ENCODE results near the gene HNRNPA2B1.
A peak's percentile ranks its signal among the peaks of the same experiment; 100 is the strongest.

Gene HNRNPA2B1

GRCh38 chr7:26156451-26157420 lies 43.8 kb downstream of the HNRNPA2B1 start:
- Histone ChIP-seq H4K20me1 (ENCODE audit: insufficient read depth, low read length) (peaks cover 11% of the 10 kb centered on the region; the same call in 1 of the 2 replicates), H3K27ac (ENCODE audit: low read length) (peak overlapping the region; percentile 99), H3K36me3 (replicated peaks; ENCODE audit: low read depth, low read length) (peaks cover 11% of the 10 kb centered on the region), H3K4me3 (ENCODE audit: low read length) (peak overlapping the region; percentile 68), H3K4me1 (ENCODE audit: low read length) (peaks cover 57% of the 10 kb centered on the region), H3K27me3 (ENCODE audit: low read depth, low read length) (no peaks in the 10 kb centered on the region), H3K9me3 (ENCODE audit: insufficient read depth, low read length) (no peaks in the 10 kb centered on the region), H3K9ac (ENCODE audit: low read length) (peak overlapping the region; percentile 77; the same call in 1 of the 2 replicates), H3K79me2 (ENCODE audit: low read length) (peaks cover 97% of the 10 kb centered on the region), H3K4me2 (ENCODE audit: low read length) (peak overlapping the region; percentile 93), H2AFZ (ENCODE audit: low read depth, low read length) (no peak overlapping the region)
- TF ChIP-seq CTCF (IDR thresholded peaks at IDR 0.05; ENCODE audit: low read depth, low read length), result no peak
- no peak for TF ChIP-seq EZH2phosphoT487 (IDR thresholded peaks at IDR 0.05; ENCODE audit: low read depth)

GRCh38 chr7:26155531-26156375 lies 44.8 kb downstream of the HNRNPA2B1 start:
- H3K27ac ChIP-seq (ENCODE audit: low read length), result peak overlapping the region; percentile 99
- H2AFZ ChIP-seq (ENCODE audit: low read depth, low read length), result no peak overlapping the region
- peak overlapping the region; percentile 93 for H3K4me2 ChIP-seq (ENCODE audit: low read length)
- H3K79me2 ChIP-seq (ENCODE audit: low read length), result peaks cover 87% of the 10 kb centered on the region
- H4K20me1 ChIP-seq (ENCODE audit: insufficient read depth, low read length), result peaks cover 9% of the 10 kb centered on the region; the same call in 1 of the 2 replicates
- H3K9me3 ChIP-seq (ENCODE audit: insufficient read depth, low read length), result no peaks in the 10 kb centered on the region
- peaks cover 63% of the 10 kb centered on the region for H3K4me1 ChIP-seq (ENCODE audit: low read length)
- no peak for TF ChIP-seq CTCF (IDR thresholded peaks at IDR 0.05; ENCODE audit: low read depth, low read length)
- no peak for TF ChIP-seq EZH2phosphoT487 (IDR thresholded peaks at IDR 0.05; ENCODE audit: low read depth)
- H3K27me3 ChIP-seq (ENCODE audit: low read depth, low read length), result no peaks in the 10 kb centered on the region
- peaks cover 8% of the 10 kb centered on the region for H3K36me3 ChIP-seq (replicated peaks; ENCODE audit: low read depth, low read length)
- H3K4me3 ChIP-seq (ENCODE audit: low read length), result peak overlapping the region; percentile 68
- peak overlapping the region; percentile 54; the same call in 1 of the 2 replicates for H3K9ac ChIP-seq (ENCODE audit: low read length)

- H3K4me3 ChIP-seq (ENCODE audit: low read length), result peak overlapping the region; percentile 81
- H3K9ac ChIP-seq (ENCODE audit: low read length), result peak overlapping the region; percentile 70
- peak overlapping the region; percentile 99 for H3K27ac ChIP-seq (ENCODE audit: low read length)
- 0 out of 2 replicates have a peak, but pooled peaks cover 5% of the 10 kb centered on the region for H4K20me1 ChIP-seq (ENCODE audit: insufficient read depth, low read length)
- no peaks in the 10 kb centered on the region for H3K27me3 ChIP-seq (ENCODE audit: low read depth, low read length)
- peaks cover 70% of the 10 kb centered on the region for H3K79me2 ChIP-seq (ENCODE audit: low read length)
- H3K4me2 ChIP-seq (ENCODE audit: low read length), result peak overlapping the region; percentile 93
- H3K9me3 ChIP-seq (ENCODE audit: insufficient read depth, low read length), result no peaks in the 10 kb centered on the region
- H2AFZ ChIP-seq (ENCODE audit: low read depth, low read length), result no peak overlapping the region
- H3K36me3 ChIP-seq (replicated peaks; ENCODE audit: low read depth, low read length), result peaks cover 3% of the 10 kb centered on the region
- H3K4me1 ChIP-seq (ENCODE audit: low read length), result peaks cover 58% of the 10 kb centered on the region
- TF ChIP-seq EZH2phosphoT487 (IDR thresholded peaks at IDR 0.05; ENCODE audit: low read depth) (no peak), CTCF (IDR thresholded peaks at IDR 0.05; ENCODE audit: low read depth, low read length) (no peak)
Observed at GRCh38 chr7:26153823-26154783, 46.4 kb downstream of the HNRNPA2B1 start.
